Measurements from ENCODE around the gene AFAP1L2. TPM values are rescaled to one million over a fixed set of nuclear protein-coding genes. Genes with fewer than 3 reads are reported as not detected.

The AFAP1L2 gene
- total RNA-seq, 2 donors from 2014 or later: 1.5 to 1.8 TPM

- H3K27me3 Mint-ChIP-seq (ENCODE audit: low read depth): no peaks in the 10 kb centered on the region
- no peaks in the 10 kb centered on the region for H3K36me3 Mint-ChIP-seq (ENCODE audit: insufficient read depth in 2 of 2)
- no peak overlapping the region for H3K27ac Mint-ChIP-seq
- ATAC-seq (replicated peaks in 1 of 2) (no peak), DNase-seq (no peak)
- H3K4me1 Mint-ChIP-seq (ENCODE audit: low read depth): no peaks in the 10 kb centered on the region
- no peak overlapping the region for H3K4me3 Mint-ChIP-seq
- H3K9me3 Mint-ChIP-seq: no peaks in the 10 kb centered on the region
Measured at GRCh38 chr10:114429581-114430335, 25.5 kb upstream of the AFAP1L2 start.

DNA sequence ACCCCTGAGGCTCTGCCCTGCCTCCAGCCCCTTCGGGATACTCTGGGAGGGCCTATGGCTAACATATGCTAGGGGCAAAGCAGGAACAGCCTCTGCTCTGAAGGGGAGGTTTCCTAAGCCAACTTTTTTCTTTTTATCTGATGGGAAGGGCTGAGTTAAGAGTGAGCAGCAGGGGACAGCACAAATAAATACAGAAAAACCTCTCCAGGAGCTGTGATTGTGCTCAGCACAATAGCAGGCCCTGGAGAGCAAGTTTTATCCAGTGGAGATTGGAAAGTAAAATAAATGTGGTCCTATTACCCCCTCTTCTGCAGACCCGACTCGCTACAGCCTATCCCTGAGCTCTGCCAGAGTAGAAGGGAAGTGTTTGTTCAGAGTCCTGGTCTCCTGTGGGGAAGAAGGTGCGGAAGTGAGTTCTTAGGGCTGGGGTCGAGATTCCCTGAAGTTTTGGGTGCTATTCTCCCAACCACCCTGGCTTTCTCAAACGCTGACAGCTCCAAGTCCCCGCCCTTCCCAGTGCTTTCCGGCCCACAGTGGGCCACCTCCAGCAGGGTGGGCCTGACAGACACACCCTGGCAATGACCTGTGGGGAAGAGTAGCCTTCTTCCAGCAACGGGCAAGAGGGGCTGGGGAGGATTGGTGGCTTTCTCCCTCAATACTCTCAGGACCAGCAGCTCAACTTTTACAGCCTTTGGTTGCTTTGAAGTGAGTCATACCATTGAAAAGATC is 23.0 kb upstream of the AFAP1L2 start:
- Mint-ChIP-seq H3K27me3 (ENCODE audit: low read depth) (no peaks in the 10 kb centered on the region), H3K27ac (no peak overlapping the region), H3K4me1 (ENCODE audit: low read depth) (no peaks in the 10 kb centered on the region), H3K9me3 (no peaks in the 10 kb centered on the region), H3K36me3 (ENCODE audit: insufficient read depth in 2 of 2) (no peaks in the 10 kb centered on the region), H3K4me3 (no peak overlapping the region)
- ATAC-seq (replicated peaks in 1 of 2) (no peak), DNase-seq (no peak)

DNA sequence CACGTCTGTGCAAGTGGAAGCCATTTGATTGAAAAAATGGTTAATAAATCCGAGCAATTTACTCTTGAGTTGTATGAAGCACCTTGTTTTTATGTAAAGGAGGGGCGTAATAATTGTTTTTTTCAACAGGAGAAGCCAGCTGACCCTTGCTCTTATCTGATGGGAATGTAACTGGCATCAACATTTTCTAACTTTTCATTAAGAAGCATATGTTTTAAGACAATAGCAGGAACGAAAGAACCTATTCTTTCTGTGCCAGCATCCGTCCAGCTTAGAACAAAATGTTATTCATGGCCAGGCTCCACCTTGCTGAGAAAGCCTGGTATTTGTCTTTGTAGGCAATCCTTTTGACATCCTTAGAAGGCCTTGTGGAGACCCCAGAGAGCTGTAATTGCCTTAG is 22.2 kb upstream of the AFAP1L2 start:
- Mint-ChIP-seq H3K4me1 (ENCODE audit: low read depth) (no peaks in the 10 kb centered on the region), H3K27me3 (ENCODE audit: low read depth) (no peaks in the 10 kb centered on the region), H3K4me3 (no peak overlapping the region), H3K36me3 (ENCODE audit: insufficient read depth in 2 of 2) (no peaks in the 10 kb centered on the region), H3K27ac (no peak overlapping the region), H3K9me3 (no peaks in the 10 kb centered on the region)
- ATAC-seq (replicated peaks in 1 of 2): no peak
- no peak for DNase-seq

DNA sequence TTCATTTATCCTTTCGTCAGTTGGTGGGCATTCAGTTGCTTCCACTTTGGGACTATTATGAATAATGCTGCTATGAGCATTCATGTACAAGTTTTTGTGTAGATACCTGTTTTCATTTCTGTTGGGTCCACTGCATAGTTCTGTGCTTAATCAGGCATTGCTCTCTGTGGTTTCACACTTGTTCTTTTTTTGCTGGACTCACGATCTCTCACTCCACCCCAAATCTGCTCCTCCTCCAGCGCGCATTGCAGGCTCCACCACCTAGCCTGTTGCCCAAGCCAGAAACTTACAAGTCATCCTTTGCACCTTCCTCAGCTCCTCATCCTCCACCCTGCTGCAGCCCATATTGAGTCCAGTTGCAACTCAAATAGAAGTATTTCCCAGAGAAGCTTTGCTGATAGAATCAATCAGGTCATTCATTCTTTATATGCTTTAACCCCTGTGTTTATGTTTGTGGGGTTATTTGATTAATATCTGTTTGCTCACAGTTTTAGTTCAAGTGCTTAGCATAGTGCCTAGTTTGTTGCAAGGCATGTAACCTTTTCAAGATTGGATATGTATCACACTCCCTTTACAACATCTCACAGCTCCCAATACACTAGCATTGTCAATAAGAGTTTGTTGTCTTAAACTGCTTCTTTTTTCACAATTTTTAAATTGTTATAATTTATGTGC is 16.6 kb upstream of the AFAP1L2 start:
- H3K27me3 Mint-ChIP-seq (ENCODE audit: low read depth): peaks cover 36% of the 10 kb centered on the region
- ATAC-seq (replicated peaks in 1 of 2): peak in 1 of 2 donors; percentile 18
- no peaks in the 10 kb centered on the region for H3K9me3 Mint-ChIP-seq
- no peak overlapping the region for H3K4me3 Mint-ChIP-seq
- peaks cover 0 to 1% of the 10 kb centered on the region in 2 donors for H3K36me3 Mint-ChIP-seq (ENCODE audit: insufficient read depth in 2 of 2)
- H3K4me1 Mint-ChIP-seq (ENCODE audit: low read depth): no peaks in the 10 kb centered on the region
- no peak overlapping the region for H3K27ac Mint-ChIP-seq
- no peak for DNase-seq

GRCh38 chr10:114418109-114418508 is 13.8 kb upstream of the AFAP1L2 start:
- Mint-ChIP-seq H3K27me3 (ENCODE audit: low read depth) (peaks cover 51% of the 10 kb centered on the region), H3K27ac (no peak overlapping the region), H3K36me3 (ENCODE audit: insufficient read depth in 2 of 2) (peaks cover 0 to 1% of the 10 kb centered on the region in 2 donors), H3K9me3 (no peaks in the 10 kb centered on the region), H3K4me3 (no peak overlapping the region), H3K4me1 (ENCODE audit: low read depth) (peaks cover 4% of the 10 kb centered on the region)
- DNase-seq (no peak), ATAC-seq (replicated peaks in 1 of 2) (no peak)

DNA sequence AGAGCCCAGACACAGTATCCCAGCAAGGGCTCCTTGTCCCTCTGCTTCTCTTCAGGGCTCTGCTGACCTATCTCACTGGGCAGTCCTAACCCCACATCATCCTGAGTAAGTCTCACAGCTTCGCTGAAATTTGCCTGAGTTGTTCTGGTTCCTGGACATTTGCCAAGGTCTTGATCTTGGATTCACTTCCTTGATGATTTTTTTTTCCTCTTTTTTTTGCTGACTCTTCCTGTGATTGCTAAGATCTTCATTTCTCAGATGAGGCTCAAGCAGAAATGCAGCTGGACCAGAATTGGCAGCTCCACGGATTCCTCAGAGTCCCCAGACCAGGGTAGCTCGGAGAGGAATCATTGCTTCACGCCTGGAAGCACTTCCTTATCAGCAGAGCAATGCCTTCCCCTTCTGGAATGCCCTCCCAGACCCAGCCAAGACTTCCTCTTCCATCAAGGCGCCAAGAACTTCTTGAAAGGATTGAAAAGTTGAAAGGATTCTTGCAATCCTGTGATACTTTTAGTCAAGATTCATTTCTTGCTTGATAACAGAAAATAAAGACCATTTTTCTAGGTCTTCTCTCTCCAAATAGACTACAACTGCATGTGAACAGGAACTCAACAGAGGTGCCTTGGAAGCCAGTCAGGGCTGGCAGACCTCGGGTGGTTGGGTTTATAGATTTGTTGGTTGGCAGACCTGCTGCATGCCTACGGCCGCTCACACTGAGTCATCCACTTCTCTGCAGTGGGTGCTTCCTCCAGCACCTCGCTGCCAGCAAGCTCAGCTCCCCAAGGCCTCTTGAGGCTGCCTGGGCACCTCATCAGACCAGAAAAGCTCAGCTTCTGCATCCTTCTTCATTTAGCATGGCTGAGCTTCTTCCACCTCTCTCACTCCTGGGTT is 8.8 kb upstream of the AFAP1L2 start:
- H3K9me3 Mint-ChIP-seq: no peaks in the 10 kb centered on the region
- H3K27ac Mint-ChIP-seq: no peak overlapping the region
- no peaks in the 10 kb centered on the region for H3K36me3 Mint-ChIP-seq (ENCODE audit: insufficient read depth in 2 of 2)
- peaks cover 4% of the 10 kb centered on the region for H3K4me1 Mint-ChIP-seq (ENCODE audit: low read depth)
- H3K27me3 Mint-ChIP-seq (ENCODE audit: low read depth): peaks cover 55% of the 10 kb centered on the region
- DNase-seq (no peak), ATAC-seq (replicated peaks in 1 of 2) (no peak)
- no peak overlapping the region for H3K4me3 Mint-ChIP-seq

DNA sequence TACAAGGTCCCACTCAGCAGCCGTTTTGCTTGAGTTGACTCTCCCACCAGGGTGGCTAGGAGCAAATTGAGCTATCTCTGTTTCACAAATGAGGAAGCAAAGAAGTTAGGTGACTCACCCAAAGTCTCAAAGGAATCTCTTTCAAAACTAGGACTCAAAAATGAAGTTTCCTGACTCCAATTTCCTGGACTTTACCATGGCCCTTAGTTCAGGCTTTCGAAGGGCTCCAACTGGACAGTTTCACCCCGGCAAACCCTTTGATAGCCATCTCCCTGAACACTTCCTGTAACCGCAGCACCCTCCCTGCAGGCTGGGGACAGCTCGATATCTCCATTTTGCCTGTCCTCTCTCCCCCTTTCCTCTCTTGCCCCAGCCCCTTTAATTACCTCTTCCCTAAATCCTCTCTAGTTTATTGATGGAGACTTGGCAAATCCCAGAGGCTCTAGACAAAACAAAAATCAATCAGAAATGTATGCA is 4.7 kb upstream of the AFAP1L2 start:
- Mint-ChIP-seq H3K9me3 (no peaks in the 10 kb centered on the region), H3K27ac (no peak overlapping the region), H3K27me3 (ENCODE audit: low read depth) (peaks cover 58% of the 10 kb centered on the region), H3K4me3 (no peak overlapping the region), H3K4me1 (ENCODE audit: low read depth) (peaks cover 14% of the 10 kb centered on the region), H3K36me3 (ENCODE audit: insufficient read depth in 2 of 2) (no peaks in the 10 kb centered on the region)
- ATAC-seq (replicated peaks in 1 of 2) (no peak), DNase-seq (no peak)

DNA sequence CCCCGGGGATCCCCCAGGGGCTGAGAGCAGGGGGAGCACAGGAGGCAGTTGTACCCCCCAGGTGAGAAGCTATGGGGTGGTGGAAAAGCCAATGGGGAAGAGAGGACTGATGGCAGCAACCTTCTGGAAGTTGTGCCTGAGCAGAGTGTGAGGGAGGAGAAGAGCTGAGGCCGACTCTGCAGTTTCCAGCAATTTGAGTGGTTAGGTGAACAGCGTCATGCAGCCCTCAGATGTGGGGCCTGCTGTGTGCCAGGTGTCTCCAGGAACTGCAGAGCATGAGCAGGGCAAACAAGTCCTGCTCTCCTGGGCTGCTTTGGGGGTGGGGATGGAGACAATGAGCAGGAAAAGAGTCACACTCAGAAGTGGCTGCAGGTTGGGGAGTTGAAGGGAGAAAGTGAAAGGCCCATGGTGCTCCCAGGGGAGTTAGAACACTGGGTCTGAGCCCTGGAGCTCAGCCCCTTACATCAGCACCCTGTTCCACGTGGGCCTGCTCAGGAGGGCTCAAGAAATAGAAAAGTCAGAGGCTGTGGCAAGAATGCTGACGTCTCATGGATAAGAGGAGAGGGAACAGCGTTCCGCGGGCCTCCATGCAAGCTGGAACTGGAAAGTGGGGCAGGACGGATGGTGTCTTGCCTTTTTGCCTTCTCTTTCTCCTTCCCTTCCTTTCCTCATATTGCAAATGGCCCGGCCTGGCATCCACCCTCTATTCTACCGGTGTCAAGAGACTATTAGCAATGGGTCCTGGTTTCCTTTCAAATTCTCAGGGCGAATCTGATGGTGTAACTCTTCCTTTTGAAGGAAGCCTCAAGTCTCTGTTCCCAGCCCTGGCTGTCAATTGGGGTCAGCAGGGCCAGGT is 4.0 kb upstream of the AFAP1L2 start:
- H3K36me3 Mint-ChIP-seq (ENCODE audit: insufficient read depth in 2 of 2): no peaks in the 10 kb centered on the region
- no peak overlapping the region for H3K27ac Mint-ChIP-seq
- DNase-seq: no peak
- H3K4me3 Mint-ChIP-seq: no peak overlapping the region
- no peaks in the 10 kb centered on the region for H3K9me3 Mint-ChIP-seq
- no peak for ATAC-seq (replicated peaks in 1 of 2)
- peaks cover 11% of the 10 kb centered on the region for H3K4me1 Mint-ChIP-seq (ENCODE audit: low read depth)
- peaks cover 55% of the 10 kb centered on the region for H3K27me3 Mint-ChIP-seq (ENCODE audit: low read depth)

DNA sequence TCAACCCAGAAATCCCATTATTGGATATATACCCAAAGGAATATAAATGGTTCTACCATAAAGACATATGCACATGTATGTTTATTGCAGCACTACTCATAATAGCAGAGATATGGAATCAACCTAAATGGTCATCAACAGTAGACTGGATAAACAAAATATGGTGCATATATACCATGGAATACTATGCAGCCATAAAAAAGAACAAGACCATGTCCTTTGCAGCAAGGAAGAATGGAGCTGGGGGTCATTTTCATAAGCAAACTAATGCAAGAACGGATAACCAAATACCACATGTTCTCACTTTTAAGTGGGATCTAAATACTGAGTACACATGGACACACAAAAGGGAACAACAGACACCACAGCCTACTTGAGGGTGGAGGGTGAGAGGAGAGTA is 2.2 kb upstream of the AFAP1L2 start:
- peaks cover 17% of the 10 kb centered on the region for H3K4me1 Mint-ChIP-seq (ENCODE audit: low read depth)
- H3K27me3 Mint-ChIP-seq (ENCODE audit: low read depth): peaks cover 62% of the 10 kb centered on the region
- H3K36me3 Mint-ChIP-seq (ENCODE audit: insufficient read depth in 2 of 2): no peaks in the 10 kb centered on the region
- H3K4me3 Mint-ChIP-seq: no peak overlapping the region
- H3K27ac Mint-ChIP-seq: no peak overlapping the region
- no peak for ATAC-seq (replicated peaks in 1 of 2)
- DNase-seq: no peak
- no peaks in the 10 kb centered on the region for H3K9me3 Mint-ChIP-seq

GRCh38 chr10:114405011-114405350 is 679 bp upstream of the AFAP1L2 start:
- Mint-ChIP-seq H3K4me1 (ENCODE audit: low read depth) (peaks cover 17% of the 10 kb centered on the region), H3K4me3 (peak overlapping the region; percentile 36 to 77), H3K27ac (no peak overlapping the region), H3K9me3 (no peaks in the 10 kb centered on the region), H3K27me3 (ENCODE audit: low read depth) (peaks cover 77% of the 10 kb centered on the region), H3K36me3 (ENCODE audit: insufficient read depth in 2 of 2) (no peaks in the 10 kb centered on the region)
- ATAC-seq (replicated peaks in 1 of 2): no peak
- no peak for DNase-seq

DNA sequence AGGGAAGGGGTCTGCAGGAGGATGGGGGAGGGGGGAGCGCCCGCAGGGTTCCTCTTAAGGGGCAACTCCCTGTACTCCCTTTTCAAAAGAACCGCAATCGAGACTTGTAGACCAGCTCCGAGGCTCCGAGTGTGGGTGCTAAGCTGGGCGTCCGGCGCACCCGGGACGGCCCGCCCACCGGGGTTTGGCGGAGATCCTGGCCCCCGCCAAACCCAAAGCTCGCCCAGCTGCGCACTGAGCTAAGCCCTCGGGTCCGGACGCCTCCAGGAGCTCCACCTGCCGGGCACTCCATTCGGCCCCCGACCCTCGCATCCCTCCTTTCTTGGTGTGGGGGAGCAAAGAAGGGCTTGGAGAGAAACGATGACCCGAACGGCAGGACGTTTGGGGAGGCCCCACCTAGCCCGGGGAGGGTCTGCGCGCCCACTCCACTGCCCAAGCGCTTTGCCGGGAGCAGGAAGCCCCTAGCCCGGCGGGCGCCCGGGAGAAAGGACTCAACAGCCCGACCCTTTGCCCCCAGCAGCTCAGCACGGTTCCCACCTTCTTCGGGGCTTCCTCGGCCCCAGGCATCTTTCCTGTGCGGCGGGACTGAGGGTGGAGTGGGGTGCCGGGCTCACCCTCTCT is 651 bp downstream of the AFAP1L2 start:
- no peaks in the 10 kb centered on the region for H3K36me3 Mint-ChIP-seq (ENCODE audit: insufficient read depth in 2 of 2)
- no peak overlapping the region for H3K27ac Mint-ChIP-seq
- H3K9me3 Mint-ChIP-seq: no peaks in the 10 kb centered on the region
- no peak for DNase-seq
- peaks cover 17% of the 10 kb centered on the region for H3K4me1 Mint-ChIP-seq (ENCODE audit: low read depth)
- peaks cover 79% of the 10 kb centered on the region for H3K27me3 Mint-ChIP-seq (ENCODE audit: low read depth)
- H3K4me3 Mint-ChIP-seq: peak overlapping the region; percentile 77 to 81
- peak; percentile 35 to 45 for ATAC-seq (replicated peaks in 1 of 2)

Data from activated T-cell treated with anti-CD3 and anti-CD28 coated beads, Interleukin-2, amount 50 U/mL, for 72 hours (primary cell).